Stimulated activated CD8-positive, alpha-beta memory T cell treated with anti-CD3 and anti-CD28 coated beads, Interleukin-2, amount 100 ng/mL, for 48 hours (primary cell): ENCODE results near the gene NRIP1.
"Not testable (repeated sequence)": the region's sequence is repeated elsewhere in the genome, so short reads cannot be mapped to it uniquely, and the experiment has no call there.

Experiments used
- DNase-seq, 2 donors: peaks; one replicate each; pipeline ENCODE4 v3.0.0-alpha.2; 2020; ENCODE audit warnings: low read depth in 2 of 2

The NRIP1 gene

GRCh38 chr21:15039607-15040299 is 25.0 kb downstream of the NRIP1 start:
- no peak for DNase-seq

- no peak for DNase-seq
Observed at GRCh38 chr21:15037900-15038293, 26.9 kb downstream of the NRIP1 start.

DNA sequence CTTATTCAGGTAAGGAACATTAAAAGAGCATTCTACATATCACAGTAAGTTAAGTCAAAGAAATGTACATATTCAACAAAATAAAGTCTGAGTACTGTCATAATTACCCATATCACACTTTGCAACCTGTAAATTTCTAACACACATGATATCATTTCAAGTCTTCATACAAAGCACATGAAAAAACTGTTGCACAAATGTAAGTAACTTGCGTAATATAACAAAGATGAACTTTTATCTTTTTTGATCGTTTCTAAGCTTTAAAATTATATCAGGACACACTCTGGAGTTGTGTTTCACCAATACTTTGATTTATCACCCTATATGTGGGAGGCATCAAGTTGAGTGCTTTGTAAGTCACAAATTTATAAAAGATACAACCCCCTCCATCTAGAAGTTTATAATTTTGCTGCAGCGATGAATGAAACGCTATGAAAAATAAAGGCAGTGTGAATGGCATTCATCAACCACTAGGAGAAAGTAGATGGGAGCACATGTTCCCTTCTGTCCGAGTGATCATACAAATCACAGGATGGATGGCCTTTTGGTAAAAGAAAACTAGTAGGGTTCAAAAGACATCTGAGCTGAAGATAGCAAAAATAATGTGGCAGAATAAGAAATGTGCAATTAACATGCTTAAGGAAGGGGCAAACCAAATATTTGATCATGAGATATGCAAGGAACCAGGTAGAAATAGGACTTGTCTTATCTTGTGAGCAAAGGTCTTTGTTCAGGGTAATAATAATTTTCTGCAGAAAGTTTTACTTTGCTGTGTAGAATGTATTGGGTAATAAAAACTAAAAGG is 27.5 kb downstream of the NRIP1 start:
- DNase-seq: no peak

GRCh38 chr21:15036189-15036588 is 28.6 kb downstream of the NRIP1 start:
- no peak for DNase-seq

DNA sequence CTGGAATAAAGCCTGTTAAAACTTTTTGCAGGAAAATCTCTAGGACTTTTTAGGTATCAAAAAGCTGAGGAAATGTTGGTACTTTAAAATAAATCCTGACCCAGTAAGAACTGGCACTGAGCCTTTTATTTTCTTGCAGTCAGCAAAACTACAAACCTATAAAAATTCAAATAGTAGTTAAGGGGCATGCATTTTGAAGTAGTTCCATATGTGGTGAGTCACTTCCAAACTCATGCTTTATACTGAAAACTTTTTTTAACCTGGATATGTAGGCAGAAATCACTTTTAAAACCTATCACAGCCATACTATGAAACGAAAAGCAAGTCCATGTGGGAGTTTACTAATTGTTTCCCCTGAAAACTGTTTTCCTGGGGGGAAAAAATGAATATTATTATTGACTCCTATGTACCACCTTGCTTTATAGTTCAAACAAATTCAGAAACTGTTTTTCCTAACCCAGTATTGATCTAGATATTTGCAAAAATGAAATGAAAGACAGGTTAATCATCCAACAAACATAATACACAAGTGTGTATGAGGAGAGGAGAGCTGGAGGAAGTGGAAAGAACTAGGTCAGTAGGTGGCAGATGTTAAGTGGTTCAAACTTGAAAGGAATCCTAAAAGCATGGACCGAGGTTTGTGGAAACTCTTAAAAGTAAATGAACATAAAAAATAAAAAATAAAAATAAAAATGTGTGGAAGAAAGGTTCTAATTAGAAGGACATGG is 30.5 kb downstream of the NRIP1 start:
- no peak for DNase-seq

GRCh38 chr21:15031790-15032357 is 32.9 kb downstream of the NRIP1 start:
- no peak for DNase-seq

- not testable (repeated sequence) for DNase-seq
Observed at GRCh38 chr21:15031362-15031761, 33.4 kb downstream of the NRIP1 start.

DNA sequence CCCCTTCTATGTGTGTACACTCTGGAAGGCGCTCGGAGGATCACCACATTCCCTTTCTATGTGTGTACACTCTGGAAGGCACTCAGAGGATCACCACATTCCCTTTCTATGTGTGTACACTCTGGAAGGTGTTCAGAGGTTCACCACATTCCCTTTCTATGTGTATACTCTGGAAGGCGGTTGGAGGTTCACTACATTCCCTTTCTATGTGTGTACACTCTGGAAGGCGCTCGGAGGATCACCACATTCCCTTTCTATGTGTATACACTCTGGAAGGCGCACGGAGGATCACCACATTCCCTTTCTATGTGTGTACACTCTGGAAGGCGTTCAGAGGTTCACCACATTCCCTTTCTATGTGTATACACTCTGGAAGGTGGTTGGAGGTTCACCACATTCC is 33.9 kb downstream of the NRIP1 start:
- not testable (repeated sequence) for DNase-seq

GRCh38 chr21:15029077-15029476 is 35.7 kb downstream of the NRIP1 start:
- DNase-seq: no peak

- DNase-seq: no peak
Observed at GRCh38 chr21:15028186-15028585, 36.6 kb downstream of the NRIP1 start.

DNA sequence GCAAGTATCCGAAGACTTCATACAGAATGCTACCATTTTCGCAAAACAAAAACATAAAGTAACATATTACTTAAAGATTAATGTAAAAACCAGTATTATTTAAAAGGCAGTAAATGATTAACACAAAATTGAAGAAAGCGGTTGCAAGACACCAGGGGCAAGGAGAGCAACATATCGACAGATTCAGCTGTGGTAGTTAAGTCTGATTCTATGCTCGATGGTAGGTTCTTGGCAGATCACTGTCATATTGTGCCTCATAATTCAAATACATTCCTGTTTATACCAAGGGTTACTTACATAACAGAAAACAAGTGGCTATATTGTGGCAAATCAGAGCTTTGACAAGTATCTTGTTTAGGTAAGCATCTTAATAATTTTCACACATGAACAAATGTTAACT is 37.7 kb downstream of the NRIP1 start:
- no peak for DNase-seq

DNA sequence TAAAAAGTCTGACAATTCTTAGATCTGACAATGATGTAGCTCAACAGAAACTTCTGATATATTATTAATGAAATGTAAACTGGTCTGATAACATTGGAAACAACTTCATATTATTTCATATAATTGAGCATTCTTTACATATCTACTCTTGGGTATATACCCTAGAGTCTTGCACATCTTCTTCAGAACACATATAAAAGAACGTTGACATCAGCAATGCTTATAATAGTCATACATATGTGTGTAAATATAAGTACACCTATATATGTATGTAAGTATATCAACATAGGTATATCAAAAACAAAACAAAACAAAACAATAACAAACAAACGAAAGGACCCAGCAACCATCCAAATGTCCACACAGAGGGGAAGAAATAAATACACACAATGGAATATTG is 38.4 kb downstream of the NRIP1 start:
- no peak for DNase-seq

GRCh38 chr21:15023776-15024175 is 41.0 kb downstream of the NRIP1 start:
- DNase-seq: no peak

DNA sequence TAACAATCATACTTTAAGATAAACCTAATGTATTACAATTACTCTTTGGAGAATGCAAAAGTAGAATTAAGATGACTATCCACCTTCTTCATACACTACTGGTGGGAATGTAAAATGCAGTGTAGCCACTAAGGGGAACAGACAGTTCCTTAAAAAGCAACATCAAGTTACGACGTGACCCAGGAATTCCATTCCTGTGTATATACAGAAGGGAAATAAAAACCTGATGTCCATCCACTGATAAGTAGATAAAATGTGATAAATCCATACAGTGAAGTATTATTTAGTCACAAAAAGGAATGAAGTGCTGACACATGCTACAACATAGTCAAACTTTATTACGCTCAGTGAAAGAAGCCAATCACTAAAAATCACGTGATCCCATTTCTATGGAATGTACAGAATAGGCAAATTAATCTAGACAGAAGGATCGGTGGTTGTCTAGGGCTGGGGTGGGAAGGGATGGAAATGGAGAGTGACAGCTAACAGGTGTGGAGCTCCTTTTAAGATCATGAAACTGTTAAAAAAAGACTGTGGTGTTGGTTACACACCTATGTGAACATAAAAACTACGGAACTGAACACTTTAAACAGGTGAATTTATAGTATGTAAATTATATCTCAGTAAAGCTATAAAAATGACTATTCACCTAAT is 42.1 kb downstream of the NRIP1 start:
- no peak for DNase-seq

DNA sequence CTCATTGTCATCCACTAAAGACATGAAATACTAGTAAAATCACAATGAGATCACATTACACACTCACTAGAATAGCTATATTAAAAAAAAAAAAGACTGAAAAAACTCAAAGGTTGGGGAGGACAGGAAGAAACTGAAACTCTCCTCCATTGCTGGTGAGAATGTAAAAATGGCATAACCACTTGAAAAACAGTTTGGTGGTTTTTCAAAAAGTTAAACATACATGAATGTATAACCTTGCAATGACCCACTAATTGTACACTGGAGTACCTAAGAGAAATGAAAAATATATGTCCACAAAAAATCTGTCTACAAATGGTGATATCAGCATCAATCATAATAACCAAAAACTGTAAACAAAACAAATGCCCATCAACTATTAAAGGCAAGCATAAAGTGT is 44.0 kb downstream of the NRIP1 start:
- no peak for DNase-seq

- DNase-seq: no peak
Observed at GRCh38 chr21:15018382-15018781, 46.4 kb downstream of the NRIP1 start.

DNA sequence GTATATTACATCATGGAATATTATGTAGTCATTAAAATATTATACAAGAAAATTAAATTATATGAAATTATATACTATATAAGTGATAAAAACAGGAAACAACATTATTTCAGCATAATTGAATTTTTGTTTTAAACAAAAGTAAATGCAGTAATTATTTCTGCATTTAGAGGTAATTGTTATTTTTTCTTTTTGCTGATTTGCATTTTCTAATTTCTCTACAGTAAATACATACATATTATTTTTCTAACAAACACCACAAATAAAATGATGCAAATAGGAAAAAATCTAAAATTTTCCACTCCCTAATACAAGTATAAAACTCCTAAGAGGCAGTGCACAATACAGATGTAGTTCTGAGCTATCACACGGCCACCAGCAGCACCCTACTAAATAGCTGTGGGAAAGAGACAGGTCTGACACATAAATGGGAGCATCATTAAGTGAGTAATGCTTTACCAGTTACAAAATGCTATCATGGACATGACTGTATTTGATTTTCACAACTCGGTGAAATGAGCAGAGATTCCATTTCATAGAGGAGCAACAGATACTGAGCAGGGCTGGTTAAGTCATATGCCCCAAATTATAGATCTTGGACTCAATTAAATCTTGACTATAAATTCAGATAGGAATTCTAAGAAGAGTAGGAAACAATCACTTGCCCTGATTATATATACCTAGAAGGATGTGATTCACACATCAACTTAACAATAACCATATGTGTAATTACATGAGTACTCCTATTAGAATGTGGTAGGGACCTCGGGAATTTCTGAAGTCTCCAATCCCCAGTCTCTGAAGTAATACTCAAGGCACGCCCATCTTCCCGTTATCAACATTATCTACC is 49.0 kb downstream of the NRIP1 start:
- no peak for DNase-seq

DNA sequence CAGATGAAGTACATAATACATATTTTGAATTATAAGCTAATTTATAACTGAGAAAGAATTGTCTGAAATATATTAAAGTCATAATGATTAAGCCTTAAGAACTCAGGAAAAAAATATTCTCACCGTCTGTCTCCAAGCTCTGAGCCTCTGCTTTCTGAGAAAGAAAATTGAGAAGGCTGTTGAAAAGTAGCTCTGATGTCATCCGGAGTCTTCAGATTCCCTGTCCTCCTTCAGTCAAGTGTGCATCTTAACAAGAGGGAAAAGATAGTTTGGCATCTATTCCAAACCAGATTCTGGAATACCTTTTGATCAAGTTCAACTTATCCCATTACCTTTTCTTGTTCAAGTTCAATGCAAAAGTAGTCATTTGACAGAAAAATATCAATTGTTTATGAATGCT is 50.6 kb downstream of the NRIP1 start:
- no peak for DNase-seq

DNA sequence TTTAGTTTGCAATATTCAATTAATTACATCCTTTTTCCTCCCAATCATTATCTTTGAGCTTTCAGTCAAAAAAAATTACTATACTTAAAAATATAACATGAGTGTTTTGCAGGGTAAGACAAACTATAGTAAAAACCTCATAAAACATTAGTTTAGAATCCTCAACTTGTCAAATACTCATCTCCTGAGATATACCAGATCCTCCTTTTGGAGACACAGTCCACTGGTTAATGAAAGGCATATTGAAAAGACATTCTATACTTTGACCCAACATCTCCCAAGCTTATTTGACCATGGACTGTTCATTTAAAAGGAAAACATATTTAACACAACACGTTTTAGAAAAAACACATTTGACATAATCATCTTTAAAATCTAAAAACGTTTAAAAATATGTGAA is 52.8 kb downstream of the NRIP1 start:
- DNase-seq: no peak

DNA sequence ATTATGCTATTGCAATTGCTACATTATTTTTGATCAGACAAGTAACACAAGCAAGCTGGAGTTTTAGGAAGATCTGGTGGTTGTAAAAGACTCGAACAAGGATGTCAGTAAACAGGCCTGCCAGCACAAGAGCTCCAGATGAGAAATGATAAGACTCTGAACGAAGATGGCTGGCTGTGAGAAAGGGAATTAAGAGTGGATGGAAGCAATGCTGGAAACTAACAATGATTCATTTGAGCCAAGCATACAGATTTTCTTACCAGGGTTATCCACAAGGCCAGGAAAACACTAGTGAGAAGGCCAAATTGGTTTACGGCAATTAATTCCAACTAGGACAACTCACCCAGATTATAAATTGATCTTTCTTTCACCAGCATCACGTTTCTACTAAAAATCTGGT is 54.2 kb downstream of the NRIP1 start:
- no peak for DNase-seq

GRCh38 chr21:15009837-15010363 is 54.9 kb downstream of the NRIP1 start:
- no peak for DNase-seq
